ENCODE results near the gene ROR2.

GRCh38 chr9:91937056-91937455 lies 13.0 kb downstream of the ROR2 start:
- no peak for TF ChIP-seq FOXP2 (optimal IDR thresholded peaks at IDR 0.05; ENCODE audit: control extremely low read depth, extremely low read length, insufficient read depth)
- no peak for TF ChIP-seq EZH2 (IDR thresholded peaks at IDR 0.05)

All from SK-N-MC (cell line).